NCI-H2081 treated with DMSO at 0.1 percent for 48 hours (cell line): ENCODE measurements around the gene ROS1.

Experiments used
- DNase-seq: peaks from one replicate; lab custom pipeline; 2025; lab: John Stamatoyannopoulos, UW

The ROS1 gene

GRCh38 chr6:117440706-117441525 is 15.2 kb upstream of the ROS1 start:
- DNase-seq = no peak

DNA sequence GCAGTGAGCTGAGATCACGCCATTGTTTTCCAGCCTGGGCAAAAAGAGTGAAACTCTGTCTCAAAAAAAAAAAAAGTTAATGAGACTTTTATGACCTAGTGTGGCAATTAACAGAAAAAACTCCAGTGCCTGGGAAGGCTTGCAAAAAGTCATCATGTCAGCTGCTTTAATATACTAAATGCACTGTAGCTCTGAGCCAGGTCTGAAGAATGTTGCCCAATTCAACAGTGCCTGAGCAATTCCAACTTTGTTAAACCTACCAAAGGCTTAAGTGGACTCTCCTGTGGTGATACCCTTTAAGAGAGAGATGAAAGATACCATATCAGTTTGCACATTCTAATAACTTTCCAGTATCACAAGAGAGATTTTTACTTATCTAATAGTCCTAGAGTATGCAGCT is 6.5 kb upstream of the ROS1 start:
- DNase-seq = no peak

DNA sequence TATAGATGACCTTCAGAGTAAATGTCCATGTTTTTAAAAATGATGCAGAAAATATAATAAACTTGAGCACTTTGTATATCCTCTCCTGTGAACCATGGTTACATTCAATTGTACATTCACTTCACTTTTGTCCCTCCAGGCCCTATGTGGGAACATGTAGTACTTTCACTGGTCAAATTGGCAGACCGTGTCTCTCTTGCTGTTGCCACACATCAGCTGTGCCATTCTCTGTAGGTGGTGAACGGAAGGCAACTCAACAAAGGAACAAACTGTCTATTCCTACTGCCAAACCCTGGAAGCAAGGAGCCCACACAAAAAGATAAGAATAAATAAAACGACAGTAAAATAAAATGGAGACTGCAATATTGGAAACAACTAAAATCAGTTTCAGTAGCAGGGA is 2.0 kb downstream of the ROS1 start:
- DNase-seq = no peak

DNA sequence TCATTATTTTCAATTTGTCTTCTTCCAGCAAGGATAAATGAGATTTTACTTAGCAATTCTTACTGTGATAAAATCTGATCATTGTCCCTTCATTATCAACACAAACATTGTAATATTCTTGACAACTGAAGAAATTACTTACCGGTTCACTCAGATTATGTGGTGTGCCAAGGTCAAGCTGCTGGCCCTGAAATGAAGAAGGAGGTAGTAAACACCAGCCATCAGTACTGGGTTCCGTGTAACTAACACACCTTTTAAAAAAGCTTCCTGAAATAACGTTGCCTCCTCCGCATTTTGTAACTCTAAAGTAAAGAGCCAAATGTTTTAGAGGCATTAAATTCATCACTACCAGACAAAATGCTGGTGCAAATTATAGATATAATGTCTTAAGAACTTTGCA is 7.4 kb downstream of the ROS1 start:
- no peak for DNase-seq

DNA sequence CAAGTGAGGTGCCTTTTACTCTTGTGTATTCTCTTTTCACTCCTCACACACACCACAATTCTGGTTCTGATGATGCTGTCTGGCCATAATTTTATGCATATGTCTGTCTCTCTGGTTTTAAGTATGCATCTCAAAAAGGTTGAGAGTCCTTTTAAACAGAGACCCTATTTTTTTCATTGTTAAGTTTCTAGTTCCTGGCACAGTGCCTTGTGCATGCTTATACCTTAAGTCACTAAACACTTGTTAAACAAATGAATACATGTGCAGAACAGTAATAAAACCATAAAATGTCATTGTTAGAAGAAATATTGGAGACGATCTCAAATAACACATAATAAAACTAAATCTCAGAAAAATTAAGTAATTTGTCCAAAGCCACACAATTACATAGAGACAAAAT is 7.9 kb downstream of the ROS1 start:
- DNase-seq = no peak

DNA sequence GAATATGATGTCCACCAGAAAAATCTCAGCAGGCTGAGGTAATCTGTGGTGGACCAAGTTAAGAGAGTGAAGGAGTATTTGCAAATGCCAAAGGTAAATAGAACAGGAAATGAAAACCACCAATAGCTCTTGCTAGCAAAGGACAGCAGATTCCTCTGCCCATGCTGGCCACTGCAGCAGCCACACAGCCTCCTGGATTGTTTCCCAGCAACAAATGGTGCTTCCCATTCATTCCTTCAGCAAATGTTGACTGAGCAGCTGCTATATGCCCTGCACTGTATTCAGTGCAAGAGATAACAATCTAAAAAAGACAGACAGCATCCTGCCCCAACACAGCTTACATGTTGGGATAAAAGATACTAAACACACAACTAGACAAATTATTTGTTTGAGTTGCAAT is 11.0 kb downstream of the ROS1 start:
- no peak for DNase-seq

DNA sequence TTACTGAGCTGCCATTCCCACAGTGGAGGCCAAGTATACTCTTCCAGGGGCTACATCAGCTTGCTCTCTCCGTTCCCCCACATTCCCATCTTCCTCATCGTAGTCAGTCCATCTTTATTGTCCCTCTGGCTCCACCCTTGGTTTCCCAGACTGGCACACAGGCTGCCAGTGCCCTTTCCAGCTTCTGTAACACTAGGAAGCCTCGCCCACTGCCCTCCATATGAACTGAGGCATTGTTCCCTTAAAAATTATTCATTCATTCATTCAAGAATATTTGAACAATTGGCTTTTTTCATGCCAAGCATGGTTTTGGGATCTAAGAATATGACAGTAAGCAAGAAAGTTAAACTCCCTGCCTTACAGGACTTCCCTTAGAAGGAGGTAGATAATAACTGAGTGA is 14.3 kb downstream of the ROS1 start:
- DNase-seq = no peak

GRCh38 chr6:117409863-117410262 is 15.9 kb downstream of the ROS1 start:
- no peak for DNase-seq

- no peak for DNase-seq
Observed at GRCh38 chr6:117409420-117409819, 16.3 kb downstream of the ROS1 start.

GRCh38 chr6:117404548-117404947 is 21.2 kb downstream of the ROS1 start:
- DNase-seq = no peak

DNA sequence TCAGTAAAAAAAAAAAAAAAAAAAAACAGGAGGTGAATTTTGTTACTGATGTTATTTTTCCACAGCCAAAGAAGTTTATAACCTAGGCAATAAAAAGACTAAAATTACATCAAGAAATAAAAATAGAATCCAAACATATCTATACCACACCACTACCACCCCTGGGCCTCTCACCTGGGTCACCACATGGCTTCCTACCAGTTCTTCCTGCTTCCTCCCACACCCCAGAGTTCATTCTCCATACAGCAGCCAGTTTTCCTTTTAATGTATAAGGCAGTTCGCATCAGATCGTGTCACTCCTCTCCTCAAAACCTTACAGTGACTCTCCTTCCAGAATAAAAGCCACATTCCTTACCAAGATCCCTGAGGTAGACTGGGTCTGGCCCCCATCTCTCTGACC is 23.9 kb downstream of the ROS1 start:
- no peak for DNase-seq

DNA sequence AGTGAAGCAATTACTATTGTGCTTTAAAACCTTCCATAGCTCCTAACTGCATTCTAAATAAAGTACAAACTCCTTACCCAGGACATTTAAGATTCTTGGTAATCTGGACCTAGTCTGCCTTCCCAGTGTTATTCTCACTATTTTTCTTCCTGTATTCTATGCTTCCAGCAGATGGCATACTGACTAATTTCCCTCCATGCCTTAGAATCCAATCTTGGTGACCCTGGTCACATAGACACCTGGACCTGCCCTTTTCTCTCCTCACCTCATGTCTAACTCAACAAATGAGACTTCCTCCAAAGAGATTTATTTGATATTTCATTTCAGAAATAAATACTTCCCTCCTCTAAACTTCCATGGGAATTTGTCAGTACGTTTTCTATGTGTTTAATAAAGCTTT is 25.8 kb downstream of the ROS1 start:
- DNase-seq = no peak

GRCh38 chr6:117399126-117399525 is 26.6 kb downstream of the ROS1 start:
- DNase-seq = no peak

DNA sequence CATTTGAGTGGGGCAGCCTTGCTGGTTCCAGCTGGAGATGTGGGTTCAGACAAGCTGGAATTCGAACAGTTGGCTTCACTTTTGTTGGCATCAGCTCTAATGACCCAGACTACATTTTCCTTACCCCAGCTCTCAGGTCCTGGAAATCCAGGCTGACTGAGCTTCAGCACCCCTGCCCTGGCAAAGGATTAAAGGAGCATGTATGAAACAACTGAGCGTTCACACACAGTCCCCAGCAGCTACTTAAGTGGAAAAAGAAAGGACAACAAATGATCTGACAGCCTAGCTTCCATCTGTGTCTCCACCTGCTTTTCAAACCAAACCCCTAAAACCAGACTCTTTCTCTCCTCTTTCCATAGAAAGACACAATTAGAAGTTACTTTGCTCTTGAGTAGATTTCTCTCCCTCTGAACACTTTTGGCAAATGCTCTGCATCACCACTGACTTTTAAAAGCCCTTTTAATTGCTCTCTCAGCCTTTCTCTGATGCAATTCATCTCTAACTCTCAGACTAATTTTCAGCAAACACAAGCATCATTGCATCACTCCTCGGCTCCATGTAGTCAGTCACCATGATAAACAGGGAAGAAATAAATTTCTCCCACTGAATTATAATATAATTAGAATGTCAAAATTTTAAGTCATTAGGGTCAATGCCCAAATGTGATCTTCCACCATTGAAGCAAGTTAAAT is 28.1 kb downstream of the ROS1 start:
- DNase-seq = no peak

GRCh38 chr6:117396228-117396627 is 29.5 kb downstream of the ROS1 start:
- no peak for DNase-seq

DNA sequence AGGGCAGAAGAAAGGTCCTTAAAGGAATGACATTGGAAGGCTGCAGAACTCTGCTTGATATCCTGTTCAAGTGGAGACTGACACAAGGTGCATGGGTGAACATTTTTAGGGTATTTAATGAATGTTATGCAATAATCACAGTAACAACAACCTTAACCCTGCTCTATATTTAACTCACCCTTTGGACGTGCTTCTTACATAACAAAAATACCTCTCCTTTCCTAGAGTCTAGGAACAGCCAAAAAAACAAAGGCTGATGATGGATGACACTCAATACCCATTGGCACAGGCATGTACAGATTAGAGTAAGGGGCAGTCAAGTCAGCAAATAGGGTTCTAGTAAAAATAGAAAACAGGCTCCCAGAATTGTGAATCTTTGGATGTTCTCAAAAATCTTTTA is 30.6 kb downstream of the ROS1 start:
- DNase-seq = no peak

GRCh38 chr6:117393045-117393444 is 32.7 kb downstream of the ROS1 start:
- DNase-seq = no peak

- DNase-seq = no peak
Observed at GRCh38 chr6:117391874-117392583, 33.7 kb downstream of the ROS1 start.

- no peak for DNase-seq
Observed at GRCh38 chr6:117389227-117390057, 36.3 kb downstream of the ROS1 start.

- no peak for DNase-seq
Observed at GRCh38 chr6:117387454-117387974, 38.2 kb downstream of the ROS1 start.

DNA sequence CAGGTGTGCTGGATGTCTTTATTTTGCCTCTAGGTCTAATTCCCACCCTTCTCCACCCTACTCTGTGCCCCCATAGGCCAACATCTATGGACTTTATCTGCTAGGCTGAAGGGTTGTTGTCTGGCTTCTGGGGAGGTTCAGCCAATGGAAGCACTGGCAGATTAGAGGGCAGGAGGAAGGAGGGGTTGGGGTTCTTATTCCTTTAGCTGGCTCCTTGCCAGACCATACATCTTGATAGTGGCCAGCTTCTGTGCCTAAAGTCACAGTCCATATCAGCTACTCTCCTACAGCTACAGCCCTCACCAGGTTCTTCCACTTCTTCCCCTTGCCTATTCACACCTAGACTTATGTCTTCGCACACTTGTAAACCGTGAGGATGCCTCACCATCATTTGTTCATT is 41.1 kb downstream of the ROS1 start:
- no peak for DNase-seq

GRCh38 chr6:117381749-117382148 is 44.0 kb downstream of the ROS1 start:
- DNase-seq = no peak
